ENCODE results near the gene PEX3.
A peak's percentile ranks its signal among the peaks of the same experiment; 100 is the strongest.
"Not testable (repeated sequence)": the region's sequence is repeated elsewhere in the genome, so short reads cannot be mapped to it uniquely, and the experiment has no call there.

Gene PEX3

DNA sequence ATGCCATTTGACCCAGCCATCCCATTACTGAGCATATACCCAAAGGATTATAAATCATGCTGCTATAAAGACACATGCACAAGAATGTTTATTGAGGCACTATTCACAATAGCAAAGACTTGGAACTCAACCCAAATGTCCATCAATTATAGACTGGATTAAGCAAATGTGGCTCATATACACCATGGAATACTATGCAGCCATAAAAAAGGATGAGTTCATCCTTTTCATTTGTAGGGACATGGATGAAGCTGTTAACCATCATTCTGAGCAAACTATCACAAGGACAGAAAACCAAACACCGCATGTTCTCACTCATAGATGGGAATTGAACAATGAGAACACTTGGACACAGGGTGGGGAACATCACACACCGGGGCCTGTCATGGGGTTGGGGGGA lies 2.7 kb upstream of the PEX3 start:
- not testable (repeated sequence) for DNase-seq (ENCODE audit: low spot score)

- DNase-seq (ENCODE audit: low spot score), result peak; percentile 43
Observed at GRCh38 chr6:143449082-143449713, 1.4 kb upstream of the PEX3 start.

DNA sequence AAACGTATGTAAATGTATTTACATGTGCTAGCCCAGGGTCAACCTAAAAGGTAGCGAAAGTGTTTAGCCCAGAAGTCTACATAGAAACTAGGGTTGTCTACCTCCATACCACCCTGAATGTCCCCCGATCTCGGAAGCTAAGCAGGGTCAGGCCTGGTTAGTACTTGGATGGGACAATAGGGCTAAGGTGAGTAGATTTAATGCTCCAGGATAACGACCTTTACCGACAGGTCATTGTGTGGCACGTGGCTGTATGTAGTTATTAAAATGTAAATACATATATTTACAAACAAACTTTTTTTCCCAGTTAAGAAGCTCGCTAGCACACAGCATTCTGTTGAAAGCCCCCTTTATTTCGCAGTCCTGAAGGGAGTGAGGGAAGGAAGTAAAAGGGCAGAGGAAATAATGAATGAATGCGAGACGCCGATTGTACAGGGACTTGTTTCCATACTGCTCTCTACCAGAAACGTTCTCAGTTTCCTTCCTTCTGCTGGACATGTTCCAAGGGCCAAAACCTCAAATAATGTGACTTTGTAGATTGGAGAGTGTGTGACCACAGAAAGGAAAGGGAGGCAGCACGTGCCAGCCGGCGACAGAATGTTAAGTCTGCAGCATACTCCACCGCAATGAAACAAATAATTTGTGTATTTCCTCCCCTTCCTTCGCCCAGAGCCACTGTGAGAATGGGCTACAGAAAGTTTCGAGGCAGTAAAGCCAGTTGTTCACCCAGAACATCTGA lies 722 bp upstream of the PEX3 start:
- DNase-seq (ENCODE audit: low spot score), result peak; percentile 53

DNA sequence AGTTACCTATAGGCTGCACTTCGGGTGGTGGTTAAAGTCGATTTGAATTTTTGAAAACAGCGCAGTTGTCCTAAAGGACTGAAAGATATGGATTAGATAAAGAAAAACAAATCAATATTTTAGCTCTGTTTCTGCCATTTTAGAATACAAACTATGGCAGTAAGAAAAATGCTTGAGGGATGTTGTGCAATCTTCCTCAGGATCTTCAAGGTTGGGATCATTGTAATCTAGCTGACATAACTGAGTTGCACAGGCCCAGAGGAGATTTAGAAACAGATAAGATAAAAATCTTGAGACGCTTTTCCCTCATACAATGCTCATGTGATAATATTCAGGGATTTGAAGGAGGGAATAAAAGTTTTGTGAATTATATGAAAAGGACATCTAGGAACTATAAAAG lies 926 bp downstream of the PEX3 start:
- peak; percentile 32 for DNase-seq (ENCODE audit: low spot score)

- no peak for DNase-seq (ENCODE audit: low spot score)
Observed at GRCh38 chr6:143457563-143458359, 7.2 kb downstream of the PEX3 start.

GRCh38 chr6:143465546-143465945 lies 14.9 kb downstream of the PEX3 start:
- DNase-seq (ENCODE audit: low spot score), result no peak

GRCh38 chr6:143468026-143468425 lies 17.4 kb downstream of the PEX3 start:
- DNase-seq (ENCODE audit: low spot score), result no peak

DNA sequence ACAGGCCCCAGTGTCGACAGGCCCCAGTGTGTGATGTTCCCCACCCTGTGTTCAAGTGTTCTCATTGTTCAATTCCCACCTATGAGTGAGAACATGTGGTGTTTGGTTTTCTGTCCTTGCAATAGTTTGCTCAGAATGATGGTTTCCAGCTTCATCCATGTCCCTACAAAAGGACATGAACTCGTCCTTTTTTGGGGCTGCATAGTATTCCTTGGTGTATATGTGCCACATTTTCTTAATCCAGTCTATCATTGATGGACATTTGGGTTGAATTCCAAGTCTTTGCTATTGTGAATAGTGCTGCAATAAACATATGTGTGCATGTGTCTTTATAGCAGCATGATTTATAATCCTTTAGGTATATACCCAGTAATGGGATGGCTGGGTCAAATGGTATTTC lies 18.2 kb downstream of the PEX3 start:
- not testable (repeated sequence) for DNase-seq (ENCODE audit: low spot score)

DNA sequence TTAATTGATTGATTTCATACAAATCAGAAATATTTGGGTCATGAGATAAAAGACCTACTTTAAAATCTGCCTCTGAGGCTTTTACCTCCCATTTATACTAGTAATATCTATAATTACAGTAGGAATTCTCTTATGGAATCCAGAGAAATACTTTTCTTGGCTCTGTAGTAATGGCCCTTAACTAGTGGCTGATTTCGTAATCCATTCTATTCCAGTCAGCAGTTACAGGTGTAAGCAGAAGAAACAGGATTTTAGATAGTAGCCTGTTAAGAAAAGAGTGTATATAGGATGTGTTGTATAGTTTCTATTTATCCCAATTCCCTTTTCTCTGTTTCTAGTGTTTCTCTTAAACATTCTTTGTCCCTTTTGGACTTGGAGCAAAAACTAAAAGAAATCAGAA lies 21.2 kb downstream of the PEX3 start:
- DNase-seq (ENCODE audit: low spot score), result no peak

GRCh38 chr6:143476545-143476944 lies 25.9 kb downstream of the PEX3 start:
- no peak for DNase-seq (ENCODE audit: low spot score)

- DNase-seq (ENCODE audit: low spot score), result no peak
Observed at GRCh38 chr6:143478479-143479062, 28.0 kb downstream of the PEX3 start.

DNA sequence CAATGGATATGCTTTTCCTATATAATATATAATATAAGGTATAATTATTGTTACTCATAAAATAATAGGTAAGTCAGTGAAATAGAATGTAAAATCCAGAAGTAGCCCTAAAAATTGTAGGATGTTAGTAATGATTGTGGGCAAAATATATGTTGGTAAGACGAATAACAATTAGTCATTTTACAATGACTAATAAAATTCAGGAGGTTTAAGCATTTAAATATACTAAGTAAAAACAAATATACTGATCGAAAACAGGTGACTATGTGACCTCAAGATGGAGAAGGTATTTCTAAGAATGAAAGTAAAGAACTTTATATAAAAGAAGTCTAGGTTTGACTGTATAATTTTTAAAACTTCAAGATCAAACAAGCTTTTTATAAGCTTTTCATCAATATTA lies 32.0 kb downstream of the PEX3 start:
- DNase-seq (ENCODE audit: low spot score), result no peak

GRCh38 chr6:143485967-143486366 lies 35.4 kb downstream of the PEX3 start:
- DNase-seq (ENCODE audit: low spot score), result no peak

DNA sequence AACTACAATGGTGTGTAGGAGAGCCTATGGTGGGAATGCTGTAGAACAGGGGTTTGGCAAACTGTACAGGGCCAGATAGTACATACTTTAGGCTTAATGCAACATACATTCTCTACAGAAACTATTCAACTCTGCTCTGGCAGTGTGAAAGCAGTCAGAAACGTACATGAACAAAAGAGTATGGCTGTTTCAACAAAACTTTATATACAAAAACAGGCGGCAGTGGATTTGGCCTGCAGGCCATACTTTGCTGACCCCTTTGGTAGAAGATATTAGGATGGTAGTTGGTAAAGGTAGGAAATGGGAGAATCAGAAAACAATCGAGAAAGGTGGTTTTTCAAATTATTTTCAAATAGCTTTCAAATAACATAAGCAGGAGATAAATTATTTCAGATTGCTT lies 36.1 kb downstream of the PEX3 start:
- DNase-seq (ENCODE audit: low spot score), result no peak

DNA sequence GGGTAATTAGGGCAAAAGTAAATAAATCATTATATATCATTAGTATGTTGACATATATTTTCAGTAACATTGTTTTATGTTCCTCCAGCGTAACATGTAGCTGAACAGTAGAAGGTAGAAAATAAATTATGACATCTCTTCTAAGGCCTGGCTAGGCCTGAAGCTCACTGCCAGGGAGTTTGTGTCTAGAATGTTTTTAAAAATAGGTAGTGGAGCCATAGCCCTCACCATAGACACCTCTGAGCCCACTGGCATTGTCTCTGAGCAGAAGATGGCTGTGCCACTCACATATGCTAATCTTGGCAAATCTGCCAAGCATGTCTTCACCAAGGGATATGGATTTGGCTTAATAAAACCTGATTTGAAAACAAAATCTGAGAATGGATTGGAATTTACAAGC lies 39.6 kb downstream of the PEX3 start:
- no peak for DNase-seq (ENCODE audit: low spot score)

GRCh38 chr6:143490775-143491174 lies 40.2 kb downstream of the PEX3 start:
- DNase-seq (ENCODE audit: low spot score), result no peak

DNA sequence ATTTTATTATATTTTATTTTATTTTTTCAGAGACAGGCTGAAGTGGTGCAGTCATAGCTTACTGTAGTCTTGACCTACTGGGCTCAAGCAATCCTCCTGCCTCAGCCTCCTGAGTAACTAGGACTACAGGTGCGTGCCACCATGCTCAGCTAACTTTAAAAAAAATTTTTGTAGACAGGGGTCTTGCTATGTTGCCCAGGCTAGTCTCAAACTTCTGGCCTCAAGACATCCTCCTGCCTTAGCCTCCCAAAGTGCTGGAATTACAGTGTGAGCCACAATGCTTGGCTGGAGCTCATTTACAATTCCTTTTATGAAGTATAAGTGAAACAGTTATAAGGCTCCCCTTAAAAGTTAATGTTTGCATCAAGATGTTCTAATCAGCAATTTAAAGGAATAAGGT lies 46.4 kb downstream of the PEX3 start:
- DNase-seq (ENCODE audit: low spot score), result no peak

DNA sequence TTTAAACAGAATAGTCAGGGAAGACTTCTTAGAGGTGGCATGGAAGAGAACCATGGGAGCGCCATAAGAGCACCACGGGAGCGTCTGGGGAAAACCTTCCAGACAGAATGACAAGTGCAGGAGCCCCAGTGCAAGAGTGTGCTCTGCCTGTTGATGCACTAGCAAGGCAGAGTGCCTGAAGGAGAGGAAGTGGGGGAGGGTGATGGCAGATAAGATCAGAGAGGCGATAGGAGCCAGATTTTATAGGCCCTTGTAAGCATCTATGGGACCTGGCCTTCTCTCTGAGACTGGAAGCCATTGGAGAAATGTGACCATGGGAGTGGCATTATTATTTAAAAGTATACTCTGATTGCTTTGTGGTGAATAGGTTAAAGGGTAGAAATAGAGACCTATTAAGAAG lies 47.8 kb downstream of the PEX3 start:
- no peak for DNase-seq (ENCODE audit: low spot score)

- DNase-seq (ENCODE audit: low spot score), result no peak
Observed at GRCh38 chr6:143501851-143502250, 51.2 kb downstream of the PEX3 start.

DNA sequence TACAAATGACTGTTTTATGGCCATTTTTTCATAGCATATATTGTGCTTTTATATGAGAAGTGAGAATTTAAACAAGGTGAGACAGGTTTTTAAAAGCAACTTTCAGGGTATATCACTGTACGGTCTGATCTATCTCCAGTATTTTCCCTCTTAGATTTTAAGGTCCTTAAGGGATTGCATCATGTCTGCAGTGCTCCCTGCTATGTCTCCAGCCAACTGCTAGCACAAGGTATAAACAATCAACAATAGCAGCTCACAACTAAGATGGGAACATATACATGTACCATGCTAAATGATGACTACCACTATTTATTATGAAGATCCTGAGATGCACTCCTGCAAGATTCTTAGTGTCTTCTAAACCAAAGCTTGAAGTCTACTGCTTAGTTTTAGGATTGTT lies 53.8 kb downstream of the PEX3 start:
- DNase-seq (ENCODE audit: low spot score), result no peak

- DNase-seq (ENCODE audit: low spot score), result peak; percentile 11
Observed at GRCh38 chr6:143505111-143505510, 54.5 kb downstream of the PEX3 start.

GRCh38 chr6:143505537-143505936 lies 54.9 kb downstream of the PEX3 start:
- no peak for DNase-seq (ENCODE audit: low spot score)

DNA sequence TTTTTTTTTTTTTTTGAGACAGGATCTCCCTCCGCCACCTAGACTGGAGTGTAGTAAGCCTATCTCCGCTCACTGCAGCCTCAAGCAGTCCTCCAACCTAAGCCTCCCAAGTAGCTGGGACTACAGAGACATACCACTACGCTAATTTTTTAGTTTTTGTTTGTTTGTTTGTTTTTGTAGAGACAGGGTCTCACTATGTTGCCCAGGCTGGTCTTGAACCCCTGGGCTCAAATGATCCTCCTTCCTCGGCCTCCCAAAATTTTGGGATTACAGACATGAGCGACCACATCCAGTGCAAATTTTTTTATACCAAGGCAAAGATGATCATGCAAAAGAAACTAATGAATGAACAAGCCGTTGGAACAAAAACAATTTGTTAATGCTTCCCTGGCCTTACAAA lies 55.6 kb downstream of the PEX3 start:
- DNase-seq (ENCODE audit: low spot score), result no peak
